ENCODE results near the gene HIRA.
A peak's percentile ranks its signal among the peaks of the same experiment; 100 is the strongest.
"Not testable (repeated sequence)": the region's sequence is repeated elsewhere in the genome, so short reads cannot be mapped to it uniquely, and the experiment has no call there.

The HIRA gene

GRCh38 chr22:19323420-19323819 lies 108.1 kb downstream of the HIRA start:
- not testable (repeated sequence) for DNase-seq

- DNase-seq: no peak
Measured at GRCh38 chr22:19321757-19322156, 109.8 kb downstream of the HIRA start.

- DNase-seq: not testable (repeated sequence)
Measured at GRCh38 chr22:19320136-19320535, 111.4 kb downstream of the HIRA start.

GRCh38 chr22:19319281-19319680 lies 112.3 kb downstream of the HIRA start:
- no peak for DNase-seq

GRCh38 chr22:19317865-19318264 lies 113.7 kb downstream of the HIRA start:
- no peak for DNase-seq

- DNase-seq: no peak
Measured at GRCh38 chr22:19307872-19308271, 123.7 kb downstream of the HIRA start.

GRCh38 chr22:19306535-19306934 lies 125.0 kb downstream of the HIRA start:
- DNase-seq: not testable (repeated sequence)

- no peak for DNase-seq
Measured at GRCh38 chr22:19304547-19304946, 127.0 kb downstream of the HIRA start.

GRCh38 chr22:19303785-19304184 lies 127.7 kb downstream of the HIRA start:
- no peak for DNase-seq

- DNase-seq: no peak
Measured at GRCh38 chr22:19295733-19296132, 135.8 kb downstream of the HIRA start.

- no peak for DNase-seq
Measured at GRCh38 chr22:19292458-19293230, 138.9 kb downstream of the HIRA start.

- DNase-seq: peak; percentile 69
Measured at GRCh38 chr22:19291580-19292457, 139.7 kb downstream of the HIRA start, which contains the start of gene CLTCL1. Gene CLTCL1 (minus strand): TSS chr22:19291719. CDS start chr22:19291641, 78 bp downstream.

- DNase-seq: peak; percentile 16
Measured at GRCh38 chr22:19291218-19291579, 140.3 kb downstream of the HIRA start.

- no peak for DNase-seq
Measured at GRCh38 chr22:19290400-19291217, 140.9 kb downstream of the HIRA start.

- no peak for DNase-seq
Measured at GRCh38 chr22:19289475-19290161, 141.9 kb downstream of the HIRA start.

GRCh38 chr22:19287889-19288288 lies 143.6 kb downstream of the HIRA start:
- no peak for DNase-seq

GRCh38 chr22:19287076-19287707 lies 144.3 kb downstream of the HIRA start:
- DNase-seq: no peak

- DNase-seq: no peak
Measured at GRCh38 chr22:19285831-19286230, 145.7 kb downstream of the HIRA start.
